SK-N-MC (cell line): ENCODE data around the gene TFPT.
A peak's percentile ranks its signal among the peaks of the same experiment; 100 is the strongest.

Source experiments
- DNase-seq: peaks from one replicate; pipeline ENCODE4 v3.0.0-alpha.2; 2011; ENCODE audit warnings: low read depth, low spot score
- H3K27ac ChIP-seq: fragments of 200-600 bp; sonication (generic); 2 replicates; pipeline ENCODE4 v1.5.1; 2016; ENCODE audit warnings: mixed run types
- H3K36me3 ChIP-seq: fragments of 200-600 bp; sonication (generic); 2 replicates; pipeline ENCODE4 v1.6.1; 2017; ENCODE audit warnings: antibody characterized with exemption, low read length, mixed read lengths; ENCODE audit not compliant: insufficient read depth
- H3K4me3 ChIP-seq: fragments of 200-600 bp; sonication (generic); 2 replicates; pipeline ENCODE4 v1.5.1; 2016
- H3K9ac ChIP-seq: fragments of 200-600 bp; sonication (generic); 2 replicates; pipeline ENCODE4 v1.8.0; 2017; ENCODE audit warnings: mixed run types, mixed read lengths; ENCODE audit not compliant: insufficient read length
- H3K9me3 ChIP-seq: fragments of 200-600 bp; sonication (generic); 2 replicates; pipeline ENCODE4 v1.6.1; 2017; ENCODE audit warnings: low read depth, mild to moderate bottlenecking, antibody characterized with exemption, low read length, moderate library complexity, mixed read lengths
- EZH2 ChIP-seq: fragments of 200-600 bp; sonication (generic); IDR thresholded peaks from one replicate; pipeline ENCODE4 v1.6.1; 2017; ENCODE audit warnings: antibody characterized with exemption
- FOXP2 ChIP-seq: optimal IDR thresholded peaks from 2 replicates; pipeline ENCODE3; 2011; ENCODE audit warnings: mild to moderate bottlenecking, moderate library complexity; ENCODE audit not compliant: insufficient read depth; ENCODE audit errors: extremely low read length, control extremely low read depth
- POLR2AphosphoS5 ChIP-seq: IDR thresholded peaks from 2 replicates; pipeline ENCODE4 v1.6.1; 2012; ENCODE audit warnings: mild to moderate bottlenecking, low read depth, low read length, borderline replicate concordance

TFPT gene

DNA sequence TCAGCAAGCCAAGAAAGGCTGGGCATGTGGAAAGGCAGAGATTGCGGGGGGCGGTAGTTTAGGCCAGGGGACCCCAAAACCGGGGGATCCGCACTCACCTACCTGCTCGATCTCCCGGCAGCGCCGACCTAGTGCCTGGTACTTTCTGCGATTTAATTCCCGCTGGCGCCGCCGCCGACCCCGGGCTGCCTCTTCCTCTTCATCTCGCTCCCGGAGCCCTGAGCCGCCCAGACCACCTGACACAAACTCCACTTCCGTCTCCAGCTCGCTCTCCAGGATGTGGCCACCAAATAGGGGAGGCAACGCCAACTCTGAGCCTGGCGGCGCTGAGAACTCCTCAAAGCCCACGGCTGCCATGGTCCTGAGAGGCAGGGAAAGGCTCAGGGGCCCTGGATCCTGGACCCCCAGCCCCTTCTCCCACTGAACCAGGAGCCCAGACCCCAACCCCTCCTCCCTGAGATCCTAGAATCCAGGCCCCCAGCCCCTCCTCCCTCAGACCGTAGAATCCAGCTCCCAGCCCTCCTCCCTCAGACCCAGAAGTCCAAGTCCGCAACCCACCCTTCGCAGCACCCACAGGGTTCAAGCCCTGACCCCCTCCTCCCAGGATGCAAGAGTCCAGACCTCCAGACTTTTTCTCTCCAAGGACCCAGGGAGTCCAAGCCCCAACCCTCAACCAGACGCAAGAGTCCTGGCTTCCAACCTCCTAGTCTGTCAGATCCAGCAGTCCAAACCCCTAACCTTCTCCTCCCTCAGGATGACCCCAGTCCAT is 933 bp downstream of the TFPT start:
- Histone ChIP-seq H3K27ac (no peak overlapping the region), H3K4me3 (peak overlapping the region; percentile 97), H3K9ac (peak overlapping the region; percentile 96), H3K36me3 (peaks cover 15% of the 10 kb centered on the region; the same call in 1 of the 2 replicates), H3K9me3 (no peaks in the 10 kb centered on the region)
- DNase-seq, result no peak
- TF ChIP-seq POLR2AphosphoS5 (no peak), FOXP2 (no peak), EZH2 (no peak)

DNA sequence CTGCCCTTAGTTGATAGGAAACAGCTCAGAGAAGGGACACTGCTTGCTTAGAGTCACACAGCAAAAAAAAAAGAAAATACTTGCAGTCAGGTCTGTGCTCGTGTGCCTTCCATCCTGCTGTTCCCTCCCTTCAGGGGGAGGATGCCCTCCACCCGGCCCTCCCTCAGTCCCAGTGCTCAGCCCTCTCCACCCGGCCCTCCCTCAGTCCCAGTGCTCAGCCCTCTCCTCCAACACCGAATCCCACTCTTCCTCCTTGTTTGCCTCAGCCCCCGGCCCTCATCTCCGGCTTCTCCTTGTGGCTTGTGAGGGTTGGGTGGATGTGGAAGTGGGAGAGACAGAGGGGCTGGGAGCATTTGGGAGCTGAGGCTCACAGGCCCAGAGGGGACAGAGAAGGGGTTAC is 5.8 kb downstream of the TFPT start:
- Histone ChIP-seq H3K9ac (no peak overlapping the region), H3K27ac (no peak overlapping the region), H3K36me3 (peaks cover 36% of the 10 kb centered on the region; the same call in 1 of the 2 replicates), H3K9me3 (no peaks in the 10 kb centered on the region), H3K4me3 (no peak overlapping the region)
- TF ChIP-seq EZH2 (no peak), POLR2AphosphoS5 (no peak), FOXP2 (no peak)
- no peak for DNase-seq

DNA sequence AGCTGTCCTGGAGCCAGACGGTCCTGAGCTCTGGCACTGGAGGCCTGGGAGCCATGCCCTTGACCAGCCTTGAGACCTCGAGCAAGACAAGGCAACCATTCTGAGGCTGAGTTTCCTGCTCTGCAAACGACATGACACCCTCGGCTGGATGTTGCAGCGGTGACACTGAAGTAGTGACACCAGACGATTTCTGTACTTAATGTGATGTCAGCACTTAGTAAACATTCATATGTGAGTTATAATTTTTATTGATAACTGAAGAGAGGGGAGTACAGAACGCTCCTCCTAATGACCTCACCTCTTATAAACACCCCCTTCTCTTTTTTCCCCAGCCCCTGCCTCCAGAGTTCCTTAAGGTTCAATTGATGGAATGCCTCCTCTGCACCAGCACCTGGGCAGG is 7.0 kb downstream of the TFPT start:
- Histone ChIP-seq H3K27ac (no peak overlapping the region), H3K36me3 (peaks cover 36% of the 10 kb centered on the region; the same call in 1 of the 2 replicates), H3K9ac (no peak overlapping the region), H3K9me3 (no peaks in the 10 kb centered on the region), H3K4me3 (no peak overlapping the region)
- no peak for TF ChIP-seq EZH2
- TF ChIP-seq POLR2AphosphoS5, result no peak
- TF ChIP-seq FOXP2, result no peak
- DNase-seq, result no peak

DNA sequence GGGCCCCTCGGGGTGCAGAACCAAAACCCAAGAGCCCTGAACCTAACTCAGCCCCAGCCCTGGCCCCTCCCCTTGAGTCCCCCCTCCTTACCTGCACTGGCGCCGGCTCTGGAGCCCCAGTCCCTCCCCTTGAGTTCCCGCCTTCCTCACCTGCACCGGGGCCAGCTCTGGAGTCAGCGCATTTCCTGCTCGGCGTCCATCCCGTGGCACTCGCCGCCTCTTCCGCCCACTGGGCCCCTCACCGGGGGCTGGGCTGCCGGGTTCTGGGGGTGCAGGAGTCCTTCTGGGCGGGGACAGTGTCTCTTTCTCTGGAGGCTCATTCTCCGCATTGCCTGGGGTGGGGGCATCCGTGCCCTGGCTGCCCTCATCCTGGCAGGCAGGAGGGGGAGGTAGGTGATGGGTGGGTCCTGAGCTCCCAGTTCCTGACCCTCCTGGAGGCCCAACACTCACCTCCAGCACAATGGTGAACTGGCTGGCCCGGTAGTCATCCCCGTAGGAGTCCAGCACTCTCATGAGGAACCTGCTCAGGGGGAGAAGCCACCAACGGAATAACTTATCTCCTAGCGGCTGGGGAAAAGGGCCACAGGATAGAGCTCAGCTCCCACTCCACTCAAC is 7.5 kb downstream of the TFPT start:
- Histone ChIP-seq H3K36me3 (peaks cover 36% of the 10 kb centered on the region; the same call in 1 of the 2 replicates), H3K27ac (no peak overlapping the region), H3K9ac (no peak overlapping the region), H3K4me3 (no peak overlapping the region), H3K9me3 (no peaks in the 10 kb centered on the region)
- DNase-seq, result no peak
- TF ChIP-seq POLR2AphosphoS5 (no peak), FOXP2 (no peak), EZH2 (no peak)

- no peak overlapping the region for H3K4me3 ChIP-seq
- TF ChIP-seq FOXP2, result no peak
- no peak for TF ChIP-seq EZH2
- TF ChIP-seq POLR2AphosphoS5, result no peak
- no peak overlapping the region for H3K9ac ChIP-seq
- no peaks in the 10 kb centered on the region for H3K9me3 ChIP-seq
- peaks cover 36% of the 10 kb centered on the region; the same call in 1 of the 2 replicates for H3K36me3 ChIP-seq
- no peak for DNase-seq
- no peak overlapping the region for H3K27ac ChIP-seq
Observed at GRCh38 chr19:54106716-54107115, 8.7 kb downstream of the TFPT start.

DNA sequence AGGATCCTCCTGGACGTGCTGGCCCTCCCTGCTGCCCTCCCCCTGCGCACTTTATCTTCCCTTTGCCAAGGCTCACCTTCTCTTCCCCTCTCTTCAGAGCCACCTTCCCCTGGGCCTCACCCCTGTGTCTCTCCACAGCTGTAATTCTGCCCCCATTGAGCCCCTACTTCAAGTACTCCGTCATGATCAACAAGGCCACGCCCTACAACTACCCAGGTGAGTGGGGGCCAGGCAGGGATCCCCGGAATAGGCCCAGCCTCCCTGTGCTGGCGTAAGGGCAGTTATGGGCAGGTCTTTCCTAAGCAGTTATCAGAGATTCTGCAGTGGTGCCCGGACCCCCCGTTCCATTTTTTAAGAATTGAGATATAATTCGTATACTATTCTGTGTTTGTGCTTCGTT is 9.7 kb downstream of the TFPT start:
- no peak for DNase-seq
- TF ChIP-seq POLR2AphosphoS5, result no peak
- no peak for TF ChIP-seq FOXP2
- no peak for TF ChIP-seq EZH2
- Histone ChIP-seq H3K9me3 (no peaks in the 10 kb centered on the region), H3K36me3 (peaks cover 33% of the 10 kb centered on the region; the same call in 1 of the 2 replicates), H3K9ac (no peak overlapping the region), H3K4me3 (no peak overlapping the region), H3K27ac (no peak overlapping the region)

DNA sequence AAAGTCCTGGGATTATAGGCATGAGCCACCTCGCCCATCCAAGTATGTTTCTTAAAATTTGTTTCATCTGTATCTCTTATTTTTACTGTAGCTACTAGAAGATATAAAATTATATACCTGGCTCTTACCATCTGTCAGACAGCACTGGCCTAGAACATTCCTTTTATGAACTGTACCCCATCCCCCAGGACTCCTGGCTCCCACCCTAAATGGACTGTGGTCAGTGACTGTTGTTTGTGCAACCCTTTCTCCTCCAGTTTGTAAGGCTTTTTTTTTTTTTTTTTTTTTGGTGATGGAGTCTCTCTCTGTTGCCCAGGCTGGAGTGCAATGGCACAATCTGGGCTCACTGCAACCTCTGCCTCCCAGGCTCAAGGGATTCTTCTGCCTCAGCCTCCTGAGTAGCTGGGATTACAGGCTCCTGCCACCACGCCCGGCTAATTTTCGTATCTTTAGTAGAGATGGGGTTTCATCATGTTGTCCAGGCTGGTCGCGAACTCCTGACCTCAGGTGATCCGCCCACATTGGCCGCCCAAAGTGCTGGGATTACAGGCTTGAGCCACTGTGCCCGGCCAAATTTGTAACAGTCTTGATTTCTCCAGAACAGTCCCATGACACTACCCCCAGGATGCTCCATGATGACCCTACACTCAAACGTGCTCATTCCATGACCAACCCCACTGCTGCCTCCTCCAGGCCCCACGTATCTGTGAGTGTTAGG is 10.3 kb downstream of the TFPT start:
- Histone ChIP-seq H3K27ac (no peak overlapping the region), H3K4me3 (no peak overlapping the region), H3K9ac (no peak overlapping the region), H3K9me3 (no peaks in the 10 kb centered on the region), H3K36me3 (peaks cover 29% of the 10 kb centered on the region; the same call in 1 of the 2 replicates)
- DNase-seq, result no peak
- no peak for TF ChIP-seq POLR2AphosphoS5
- no peak for TF ChIP-seq FOXP2
- TF ChIP-seq EZH2, result no peak
